Measurements from ENCODE around the gene ZCCHC3. TPM values are rescaled to one million over a fixed set of nuclear protein-coding genes. Genes with fewer than 3 reads are reported as not detected.

Gene ZCCHC3
- total RNA-seq, 2 experiments from 2014 or later: 19.3 to 19.5 TPM

DNA sequence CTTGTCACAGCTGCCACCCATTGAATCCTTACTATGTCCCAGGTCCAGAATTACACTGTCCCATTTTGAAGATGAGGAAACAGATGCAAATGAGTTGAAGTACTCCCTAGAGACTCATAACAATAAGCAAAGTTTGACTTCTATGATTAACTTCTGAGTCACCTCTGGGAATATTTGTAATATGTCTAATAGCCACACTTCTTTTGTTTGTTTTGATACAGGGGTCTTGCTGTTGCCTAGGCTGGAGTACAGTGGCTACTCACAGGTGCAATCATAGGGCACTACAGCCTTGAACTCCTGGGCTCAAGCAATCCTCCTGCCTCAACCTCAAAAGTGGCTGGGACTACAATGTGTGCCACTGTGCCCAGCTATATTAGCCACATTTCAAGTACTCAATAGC lies 16.6 kb downstream of the ZCCHC3 start:
- ATAC-seq (ENCODE audit: poor library complexity) (no peak), DNase-seq (no peak)
- ChIA-PET POLR2A (no interaction called here), CTCF (no interaction called here)
- Histone ChIP-seq H3K27ac (ENCODE audit: low read depth in 1 of 2, low read length in 2 of 2) (no peak overlapping the region), H3K36me3 (ENCODE audit: insufficient read depth, low read length) (no peaks in the 10 kb centered on the region), H3K27me3 (ENCODE audit: control insufficient read depth in 1 of 2, insufficient read depth in 2 of 2, low read length in 2 of 2) (no peaks in the 10 kb centered on the region), H3K4me3 (ENCODE audit: low read length) (no peak overlapping the region), H3K9me3 (ENCODE audit: control insufficient read depth in 1 of 2, insufficient read depth in 1 of 2, low read length in 2 of 2) (no peaks in the 10 kb centered on the region), H3K4me1 (ENCODE audit: insufficient read depth, low read length) (peaks cover 12% of the 10 kb centered on the region)
- Mint-ChIP-seq H3K4me1 (ENCODE audit: low read depth) (peaks cover 14% of the 10 kb centered on the region), H3K36me3 (ENCODE audit: low read depth) (no peaks in the 10 kb centered on the region), H3K4me3 (no peak overlapping the region), H3K9me3 (no peaks in the 10 kb centered on the region), H3K27me3 (no peaks in the 10 kb centered on the region), H3K27ac (no peak overlapping the region)
- intact Hi-C loops (cut with DNase I, micrococcal nuclease): no loop called here
- TF ChIP-seq, protein P1, sequence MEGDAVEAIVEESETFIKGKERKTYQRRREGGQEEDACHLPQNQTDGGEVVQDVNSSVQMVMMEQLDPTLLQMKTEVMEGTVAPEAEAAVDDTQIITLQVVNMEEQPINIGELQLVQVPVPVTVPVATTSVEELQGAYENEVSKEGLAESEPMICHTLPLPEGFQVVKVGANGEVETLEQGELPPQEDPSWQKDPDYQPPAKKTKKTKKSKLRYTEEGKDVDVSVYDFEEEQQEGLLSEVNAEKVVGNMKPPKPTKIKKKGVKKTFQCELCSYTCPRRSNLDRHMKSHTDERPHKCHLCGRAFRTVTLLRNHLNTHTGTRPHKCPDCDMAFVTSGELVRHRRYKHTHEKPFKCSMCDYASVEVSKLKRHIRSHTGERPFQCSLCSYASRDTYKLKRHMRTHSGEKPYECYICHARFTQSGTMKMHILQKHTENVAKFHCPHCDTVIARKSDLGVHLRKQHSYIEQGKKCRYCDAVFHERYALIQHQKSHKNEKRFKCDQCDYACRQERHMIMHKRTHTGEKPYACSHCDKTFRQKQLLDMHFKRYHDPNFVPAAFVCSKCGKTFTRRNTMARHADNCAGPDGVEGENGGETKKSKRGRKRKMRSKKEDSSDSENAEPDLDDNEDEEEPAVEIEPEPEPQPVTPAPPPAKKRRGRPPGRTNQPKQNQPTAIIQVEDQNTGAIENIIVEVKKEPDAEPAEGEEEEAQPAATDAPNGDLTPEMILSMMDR (IDR thresholded peaks at IDR 0.05): no peak

DNA sequence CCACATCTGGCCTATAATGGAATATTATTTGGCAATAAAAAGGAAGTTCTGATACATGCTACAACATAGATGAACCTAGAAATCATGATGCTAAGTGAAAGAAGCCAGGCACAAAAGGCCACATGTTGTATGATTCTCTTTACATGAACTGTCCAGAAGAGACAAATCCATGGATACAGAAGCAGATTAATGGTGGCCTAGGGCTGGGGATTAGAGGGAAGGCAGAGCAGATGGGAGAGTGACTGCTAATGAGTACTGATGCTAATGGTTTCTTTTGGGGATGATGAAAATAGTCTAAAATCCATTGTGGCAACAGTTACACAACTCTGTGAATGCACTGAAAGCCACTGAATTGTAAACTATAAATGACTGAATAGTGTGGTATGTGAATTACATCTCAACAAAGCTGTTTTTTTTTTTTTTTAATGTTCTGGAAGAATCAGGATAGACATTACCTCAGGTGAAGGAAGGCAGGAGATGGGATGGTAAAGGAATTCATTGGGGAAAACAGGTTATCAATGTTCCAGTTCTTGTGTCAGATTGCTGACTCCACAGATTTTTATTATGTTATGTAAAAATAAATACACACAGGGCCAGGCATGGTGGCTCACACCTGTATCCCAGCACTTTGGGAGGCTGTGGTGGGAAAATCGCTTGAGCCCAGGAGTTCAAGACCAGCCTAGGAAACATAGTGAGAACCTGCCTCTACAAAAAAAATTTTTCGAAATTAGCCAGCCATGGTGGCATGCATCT lies 19.1 kb downstream of the ZCCHC3 start:
- intact Hi-C loops (cut with DNase I, micrococcal nuclease): no loop called here
- Mint-ChIP-seq H3K27ac (no peak overlapping the region), H3K9me3 (no peaks in the 10 kb centered on the region), H3K4me3 (no peak overlapping the region), H3K36me3 (ENCODE audit: low read depth) (no peaks in the 10 kb centered on the region), H3K4me1 (ENCODE audit: low read depth) (no peaks in the 10 kb centered on the region), H3K27me3 (no peaks in the 10 kb centered on the region)
- H3K27ac ChIP-seq (ENCODE audit: low read depth in 1 of 2, low read length in 2 of 2): no peak overlapping the region
- no peak for DNase-seq
- H3K36me3 ChIP-seq (ENCODE audit: insufficient read depth, low read length): no peaks in the 10 kb centered on the region
- no peaks in the 10 kb centered on the region for H3K4me1 ChIP-seq (ENCODE audit: insufficient read depth, low read length)
- no peaks in the 10 kb centered on the region for H3K9me3 ChIP-seq (ENCODE audit: control insufficient read depth in 1 of 2, insufficient read depth in 1 of 2, low read length in 2 of 2)
- TF ChIP-seq, protein P1 (IDR thresholded peaks at IDR 0.05): no peak
- no peak overlapping the region for H3K4me3 ChIP-seq (ENCODE audit: low read length)
- ChIA-PET POLR2A (no interaction called here), CTCF (no interaction called here)
- no peak for ATAC-seq (ENCODE audit: poor library complexity)
- no peaks in the 10 kb centered on the region for H3K27me3 ChIP-seq (ENCODE audit: control insufficient read depth in 1 of 2, insufficient read depth in 2 of 2, low read length in 2 of 2)

DNA sequence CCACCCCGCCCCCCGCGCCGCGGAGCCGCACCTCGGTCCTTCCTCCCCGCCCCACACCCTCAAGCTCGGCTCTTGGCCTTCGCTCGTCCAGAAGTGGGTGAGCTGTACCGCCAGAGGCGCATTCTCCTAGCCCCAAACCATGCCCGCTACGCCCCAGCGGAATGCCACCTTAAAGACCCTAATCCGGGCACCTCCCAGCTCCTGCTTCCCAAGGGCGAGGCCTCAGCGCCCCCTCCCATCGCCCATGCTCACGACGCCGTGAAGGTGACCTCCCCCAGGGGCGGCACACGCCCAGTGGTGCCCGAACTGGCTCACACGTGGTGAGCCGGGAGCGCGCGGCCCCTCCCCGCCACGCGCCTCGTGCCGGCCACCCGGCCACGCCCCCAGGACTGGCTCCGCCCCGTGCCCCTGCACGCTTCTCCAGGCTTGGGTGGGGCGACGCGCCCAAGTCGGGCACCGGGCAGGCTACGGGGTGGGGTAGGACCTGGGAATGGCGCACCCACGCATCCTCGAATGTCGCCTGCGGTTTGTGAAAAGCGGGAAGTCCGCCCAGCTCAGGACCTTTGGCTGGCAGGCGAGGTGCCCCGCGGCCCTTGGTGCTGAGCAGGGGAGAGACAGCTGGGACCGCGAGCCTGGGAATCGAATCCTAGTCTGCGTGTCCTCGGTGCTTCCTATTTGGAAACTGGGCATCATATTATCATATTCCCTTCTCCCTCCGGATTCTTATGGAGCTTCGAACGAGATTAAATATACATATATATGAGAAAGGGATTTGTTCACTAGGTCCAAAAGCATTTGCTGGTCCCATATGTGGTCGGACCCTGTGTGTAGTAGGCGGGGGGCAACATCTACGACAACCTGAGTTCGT lies 27.0 kb downstream of the ZCCHC3 start:
- CTCF ChIA-PET: interaction anchor here (0.7 to 1.7 kb wide), 7 partner anchors 13 to 138 kb away, joined by 3 to 9 read pairs (median 4); partner anchors contain the start of genes TBC1D20 and ZCCHC3
- TF ChIP-seq, protein P1 (IDR thresholded peaks at IDR 0.05): peak; percentile 25
- H3K9me3 ChIP-seq (ENCODE audit: control insufficient read depth in 1 of 2, insufficient read depth in 1 of 2, low read length in 2 of 2): no peaks in the 10 kb centered on the region
- peak overlapping the region; percentile 78 for H3K4me3 ChIP-seq (ENCODE audit: low read length)
- H3K36me3 ChIP-seq (ENCODE audit: insufficient read depth, low read length): no peaks in the 10 kb centered on the region
- POLR2A ChIA-PET: interaction anchor here (1.0 to 7.6 kb wide), 7 partner anchors 22 to 220 kb away, joined by 3 to 114 read pairs (median 4); partner anchors contain the start of genes DEFB129 and ZCCHC3
- H3K27me3 ChIP-seq (ENCODE audit: control insufficient read depth in 1 of 2, insufficient read depth in 2 of 2, low read length in 2 of 2): no peaks in the 10 kb centered on the region
- intact Hi-C loops (cut with DNase I, micrococcal nuclease): loop anchor here (1.0 to 5.0 kb wide), 2 partner anchors 27 to 83 kb away; partner anchors contain the start of genes ZCCHC3 (in 2 of the 2) and RBCK1 (in 1 of the 2)
- Mint-ChIP-seq H3K36me3 (ENCODE audit: low read depth) (peaks cover 5% of the 10 kb centered on the region), H3K27me3 (no peaks in the 10 kb centered on the region), H3K4me1 (ENCODE audit: low read depth) (peaks cover 24% of the 10 kb centered on the region), H3K27ac (peak overlapping the region; percentile 97), H3K4me3 (peak overlapping the region; percentile 97), H3K9me3 (no peaks in the 10 kb centered on the region)
- ATAC-seq (ENCODE audit: poor library complexity): peak; percentile 54
- H3K27ac ChIP-seq (ENCODE audit: low read depth in 1 of 2, low read length in 2 of 2): peak overlapping the region; percentile 55 to 75
- H3K4me1 ChIP-seq (ENCODE audit: insufficient read depth, low read length): peaks cover 32% of the 10 kb centered on the region
- peak; percentile 76 to 96 (median 88) for DNase-seq
